CD4-positive, alpha-beta T cell treated with Interleukin-17A for 4 hours (primary cell): ENCODE results near the gene RELN.

ENCODE experiments used
- DNase-seq: peaks from one replicate; pipeline ENCODE4 v3.0.0-alpha.2; 2020; ENCODE audit warnings: mixed read lengths

The RELN gene

GRCh38 chr7:103668279-103668941, 321.0 kb downstream of the RELN start:
- DNase-seq, result no peak

- DNase-seq, result no peak
Observed at GRCh38 chr7:103666326-103666725, 323.1 kb downstream of the RELN start.

GRCh38 chr7:103664577-103664976, 324.9 kb downstream of the RELN start:
- no peak for DNase-seq

- no peak for DNase-seq
Observed at GRCh38 chr7:103660455-103661371, 328.7 kb downstream of the RELN start.

GRCh38 chr7:103658055-103659005, 331.1 kb downstream of the RELN start:
- no peak for DNase-seq

GRCh38 chr7:103657474-103657894, 332.0 kb downstream of the RELN start:
- no peak for DNase-seq

- DNase-seq, result no peak
Observed at GRCh38 chr7:103656221-103656620, 333.2 kb downstream of the RELN start.

GRCh38 chr7:103651593-103652377, 337.7 kb downstream of the RELN start:
- DNase-seq, result no peak

GRCh38 chr7:103649052-103649451, 340.4 kb downstream of the RELN start:
- no peak for DNase-seq

GRCh38 chr7:103648135-103648534, 341.3 kb downstream of the RELN start:
- no peak for DNase-seq

GRCh38 chr7:103644319-103644718, 345.1 kb downstream of the RELN start:
- DNase-seq, result no peak

- DNase-seq, result no peak
Observed at GRCh38 chr7:103640031-103640779, 349.3 kb downstream of the RELN start.

GRCh38 chr7:103637726-103638125, 351.7 kb downstream of the RELN start:
- no peak for DNase-seq

GRCh38 chr7:103637094-103637493, 352.4 kb downstream of the RELN start:
- DNase-seq, result no peak

- DNase-seq, result no peak
Observed at GRCh38 chr7:103636153-103636552, 353.3 kb downstream of the RELN start.

GRCh38 chr7:103632972-103633371, 356.5 kb downstream of the RELN start:
- DNase-seq, result no peak

GRCh38 chr7:103632005-103632639, 357.3 kb downstream of the RELN start:
- DNase-seq, result no peak

GRCh38 chr7:103630318-103630717, 359.1 kb downstream of the RELN start:
- DNase-seq, result no peak

GRCh38 chr7:103628742-103629141, 360.7 kb downstream of the RELN start:
- no peak for DNase-seq

GRCh38 chr7:103626776-103627175, 362.7 kb downstream of the RELN start:
- no peak for DNase-seq

- DNase-seq, result no peak
Observed at GRCh38 chr7:103622274-103622673, 367.2 kb downstream of the RELN start.
